SK-N-SH treated with all-trans-retinoic acid at 6 μM for 48 hours (cell line): ENCODE data around the gene FAT1.

Experiments used
- ATAC-seq: fragments of 200-7000 bp; cut with Tn5 transposase; 3 replicates; pipeline ENCODE4 v1.9.1; 2020; ENCODE audit warnings: mild to moderate bottlenecking, moderate library complexity
- ARNTL ChIP-seq: fragments of 450-650 bp; formaldehyde crosslinking; IDR thresholded peaks from 2 replicates; pipeline ENCODE4 v1.5.0; 2020; ENCODE audit warnings: low read depth, mild to moderate bottlenecking, moderate library complexity, borderline replicate concordance
- CSDC2 ChIP-seq: fragments of 250-450 bp; sonication (Bioruptor Pico); IDR thresholded peaks from 2 replicates; pipeline ENCODE4 v1.5.0; 2020; ENCODE audit warnings: mild to moderate bottlenecking, moderate library complexity
- ESRRG ChIP-seq: fragments of 250-450 bp; sonication (Bioruptor Pico); IDR thresholded peaks from 2 replicates; pipeline ENCODE4 v1.6.1; 2021; ENCODE audit warnings: mild to moderate bottlenecking
- GLIS3 ChIP-seq: fragments of 250-450 bp; sonication (Bioruptor Pico); IDR thresholded peaks from 2 replicates; pipeline ENCODE4 v1.5.0; 2020; ENCODE audit warnings: mild to moderate bottlenecking, moderate library complexity
- ISL1 ChIP-seq: fragments of 250-450 bp; sonication (Bioruptor Pico); IDR thresholded peaks from 2 replicates; pipeline ENCODE4 v2.1.2; 2022; ENCODE audit warnings: mild to moderate bottlenecking, moderate library complexity
- OSR1 ChIP-seq: fragments of 250-450 bp; sonication (Bioruptor Pico); IDR thresholded peaks from 2 replicates; pipeline ENCODE4 v1.8.0; 2022; ENCODE audit warnings: moderate library complexity, mild to moderate bottlenecking, inconsistent platforms
- POU6F1 ChIP-seq: fragments of 250-450 bp; sonication (Bioruptor Pico); IDR thresholded peaks from 2 replicates; pipeline ENCODE4 v1.8.0; 2021; ENCODE audit warnings: low read depth, mild to moderate bottlenecking, moderate library complexity, borderline replicate concordance
- PPARA ChIP-seq: fragments of 250-450 bp; sonication (Bioruptor Pico); IDR thresholded peaks from 2 replicates; pipeline ENCODE4 v1.5.0; 2020; ENCODE audit warnings: mild to moderate bottlenecking, borderline replicate concordance
- SNAI2 ChIP-seq: fragments of 250-450 bp; sonication (Bioruptor Pico); IDR thresholded peaks from 2 replicates; pipeline ENCODE4 v1.5.0; 2020; ENCODE audit warnings: mild to moderate bottlenecking, moderate library complexity
- TCF4 ChIP-seq: fragments of 250-450 bp; sonication (Bioruptor Pico); IDR thresholded peaks from 2 replicates; pipeline ENCODE4 v1.8.0; 2021; ENCODE audit warnings: mild to moderate bottlenecking, moderate library complexity, borderline replicate concordance
- TOX ChIP-seq: fragments of 250-450 bp; sonication (Bioruptor Pico); IDR thresholded peaks from 2 replicates; pipeline ENCODE4 v1.8.0; 2021; ENCODE audit warnings: mild to moderate bottlenecking, moderate library complexity, borderline replicate concordance
- ZC3H10 ChIP-seq: fragments of 250-450 bp; sonication (Bioruptor Pico); IDR thresholded peaks from 2 replicates; pipeline ENCODE4 v1.5.1; 2021; ENCODE audit warnings: mild to moderate bottlenecking, moderate library complexity
- ZFP3 ChIP-seq: fragments of 250-450 bp; sonication (Bioruptor Pico); IDR thresholded peaks from 2 replicates; pipeline ENCODE4 v1.5.0; 2020; ENCODE audit warnings: mild to moderate bottlenecking, moderate library complexity
- ZFP30 ChIP-seq: fragments of 450-650 bp; formaldehyde crosslinking; IDR thresholded peaks from 2 replicates; pipeline ENCODE4 v1.5.0; 2022; ENCODE audit warnings: mild to moderate bottlenecking, moderate library complexity
- ZNF565 ChIP-seq: fragments of 450-650 bp; formaldehyde crosslinking; conservative IDR thresholded peaks from 2 replicates; pipeline ENCODE4 v1.5.0; 2020; ENCODE audit warnings: low read depth, mild to moderate bottlenecking, moderate library complexity
- ZNF70 ChIP-seq: fragments of 450-650 bp; formaldehyde crosslinking; IDR thresholded peaks from 2 replicates; pipeline ENCODE4 v1.5.0; 2020; ENCODE audit warnings: mild to moderate bottlenecking, moderate library complexity
- ZNF8 ChIP-seq: fragments of 450-650 bp; formaldehyde crosslinking; IDR thresholded peaks from 2 replicates; pipeline ENCODE4 v1.5.0; 2020; ENCODE audit warnings: mild to moderate bottlenecking, moderate library complexity
- TF ChIP-seq, protein P1 (sequence below): fragments of 250-450 bp; sonication (Bioruptor Pico); IDR thresholded peaks from 2 replicates; pipeline ENCODE4 v1.5.0; 2020; ENCODE audit warnings: mild to moderate bottlenecking, moderate library complexity
- TF ChIP-seq, protein P2 (sequence below): fragments of 250-450 bp; sonication (Bioruptor Pico); IDR thresholded peaks from 2 replicates; pipeline ENCODE4 v1.8.0; 2020; ENCODE audit warnings: mild to moderate bottlenecking, moderate library complexity, borderline replicate concordance
- TF ChIP-seq, protein P3 (sequence below): fragments of 250-450 bp; sonication (Bioruptor Pico); IDR thresholded peaks from 2 replicates; pipeline ENCODE4 v1.5.1; 2021; ENCODE audit warnings: mild to moderate bottlenecking, moderate library complexity
- TF ChIP-seq, protein P4 (sequence below): fragments of 250-450 bp; sonication (Bioruptor Pico); IDR thresholded peaks from 2 replicates; pipeline ENCODE4 v1.5.1; 2020; ENCODE audit warnings: low read depth, mild to moderate bottlenecking, moderate library complexity

FAT1 gene

DNA sequence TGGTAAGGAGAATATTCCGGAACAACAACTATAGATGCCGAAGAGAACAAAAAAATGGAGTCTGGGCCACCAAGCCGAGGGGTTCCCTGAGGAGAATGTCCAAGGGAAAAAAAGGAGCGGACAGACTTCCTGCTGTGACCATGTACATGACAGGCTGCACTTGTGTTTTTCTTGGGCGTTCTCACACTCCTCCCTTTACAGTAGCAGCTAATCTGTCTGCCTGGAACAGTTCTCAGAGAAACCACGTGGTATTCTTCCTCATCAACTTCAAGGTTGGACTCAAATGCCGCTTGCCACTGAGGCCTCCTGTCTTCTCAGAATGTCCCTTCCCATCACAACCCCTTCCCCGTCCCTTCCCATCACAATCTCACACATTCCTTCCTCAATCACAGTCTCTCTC, 137.5 kb downstream of the FAT1 start:
- ATAC-seq, result no peak
- TF ChIP-seq, protein P1, sequence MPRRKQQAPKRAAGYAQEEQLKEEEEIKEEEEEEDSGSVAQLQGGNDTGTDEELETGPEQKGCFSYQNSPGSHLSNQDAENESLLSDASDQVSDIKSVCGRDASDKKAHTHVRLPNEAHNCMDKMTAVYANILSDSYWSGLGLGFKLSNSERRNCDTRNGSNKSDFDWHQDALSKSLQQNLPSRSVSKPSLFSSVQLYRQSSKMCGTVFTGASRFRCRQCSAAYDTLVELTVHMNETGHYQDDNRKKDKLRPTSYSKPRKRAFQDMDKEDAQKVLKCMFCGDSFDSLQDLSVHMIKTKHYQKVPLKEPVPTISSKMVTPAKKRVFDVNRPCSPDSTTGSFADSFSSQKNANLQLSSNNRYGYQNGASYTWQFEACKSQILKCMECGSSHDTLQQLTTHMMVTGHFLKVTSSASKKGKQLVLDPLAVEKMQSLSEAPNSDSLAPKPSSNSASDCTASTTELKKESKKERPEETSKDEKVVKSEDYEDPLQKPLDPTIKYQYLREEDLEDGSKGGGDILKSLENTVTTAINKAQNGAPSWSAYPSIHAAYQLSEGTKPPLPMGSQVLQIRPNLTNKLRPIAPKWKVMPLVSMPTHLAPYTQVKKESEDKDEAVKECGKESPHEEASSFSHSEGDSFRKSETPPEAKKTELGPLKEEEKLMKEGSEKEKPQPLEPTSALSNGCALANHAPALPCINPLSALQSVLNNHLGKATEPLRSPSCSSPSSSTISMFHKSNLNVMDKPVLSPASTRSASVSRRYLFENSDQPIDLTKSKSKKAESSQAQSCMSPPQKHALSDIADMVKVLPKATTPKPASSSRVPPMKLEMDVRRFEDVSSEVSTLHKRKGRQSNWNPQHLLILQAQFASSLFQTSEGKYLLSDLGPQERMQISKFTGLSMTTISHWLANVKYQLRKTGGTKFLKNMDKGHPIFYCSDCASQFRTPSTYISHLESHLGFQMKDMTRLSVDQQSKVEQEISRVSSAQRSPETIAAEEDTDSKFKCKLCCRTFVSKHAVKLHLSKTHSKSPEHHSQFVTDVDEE (CRISPR knock-in tag), result no peak
- no peak for TF ChIP-seq ARNTL
- TF ChIP-seq PPARA (CRISPR knock-in tag), result no peak
- TF ChIP-seq ZFP3, result no peak
- TF ChIP-seq SNAI2 (CRISPR knock-in tag), result no peak

DNA sequence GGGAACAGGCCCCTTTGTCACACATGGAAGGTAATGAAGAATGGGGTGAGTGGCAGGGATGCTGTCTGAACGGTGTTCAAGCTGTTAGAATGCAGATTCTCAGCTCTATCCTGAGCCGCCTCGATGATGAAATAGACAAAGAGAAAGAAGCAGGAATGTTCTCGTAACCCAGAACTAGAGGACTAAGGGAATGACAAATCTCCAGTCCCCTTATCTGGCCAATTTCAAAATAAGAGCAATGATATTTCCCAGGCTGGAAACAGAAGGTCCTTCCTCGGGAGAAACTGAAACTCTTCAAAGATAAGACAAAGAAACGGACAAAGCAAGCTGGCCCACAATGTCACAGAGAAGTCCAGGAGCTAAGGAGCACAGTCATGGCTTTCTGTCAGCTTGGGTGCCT, 138.7 kb downstream of the FAT1 start:
- ATAC-seq, result no peak
- TF ChIP-seq PPARA (CRISPR knock-in tag) (no peak), ARNTL (no peak), ZNF8 (CRISPR knock-in tag) (no peak), GLIS3 (CRISPR knock-in tag) (no peak), SNAI2 (CRISPR knock-in tag) (no peak), POU6F1 (CRISPR knock-in tag) (no peak), ZC3H10 (CRISPR knock-in tag) (no peak), TOX (CRISPR knock-in tag) (no peak), TCF4 (CRISPR knock-in tag) (no peak), ZNF70 (no peak), CSDC2 (CRISPR knock-in tag) (no peak), ISL1 (CRISPR knock-in tag) (no peak), ESRRG (CRISPR knock-in tag) (no peak), ZFP30 (CRISPR knock-in tag) (no peak), ZNF565 (CRISPR knock-in tag) (no peak), OSR1 (CRISPR knock-in tag) (no peak)
- TF ChIP-seq, protein P2, sequence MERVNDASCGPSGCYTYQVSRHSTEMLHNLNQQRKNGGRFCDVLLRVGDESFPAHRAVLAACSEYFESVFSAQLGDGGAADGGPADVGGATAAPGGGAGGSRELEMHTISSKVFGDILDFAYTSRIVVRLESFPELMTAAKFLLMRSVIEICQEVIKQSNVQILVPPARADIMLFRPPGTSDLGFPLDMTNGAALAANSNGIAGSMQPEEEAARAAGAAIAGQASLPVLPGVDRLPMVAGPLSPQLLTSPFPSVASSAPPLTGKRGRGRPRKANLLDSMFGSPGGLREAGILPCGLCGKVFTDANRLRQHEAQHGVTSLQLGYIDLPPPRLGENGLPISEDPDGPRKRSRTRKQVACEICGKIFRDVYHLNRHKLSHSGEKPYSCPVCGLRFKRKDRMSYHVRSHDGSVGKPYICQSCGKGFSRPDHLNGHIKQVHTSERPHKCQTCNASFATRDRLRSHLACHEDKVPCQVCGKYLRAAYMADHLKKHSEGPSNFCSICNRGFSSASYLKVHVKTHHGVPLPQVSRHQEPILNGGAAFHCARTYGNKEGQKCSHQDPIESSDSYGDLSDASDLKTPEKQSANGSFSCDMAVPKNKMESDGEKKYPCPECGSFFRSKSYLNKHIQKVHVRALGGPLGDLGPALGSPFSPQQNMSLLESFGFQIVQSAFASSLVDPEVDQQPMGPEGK (CRISPR knock-in tag), result no peak
- TF ChIP-seq, protein P1 (CRISPR knock-in tag), result no peak
- TF ChIP-seq, protein P3, sequence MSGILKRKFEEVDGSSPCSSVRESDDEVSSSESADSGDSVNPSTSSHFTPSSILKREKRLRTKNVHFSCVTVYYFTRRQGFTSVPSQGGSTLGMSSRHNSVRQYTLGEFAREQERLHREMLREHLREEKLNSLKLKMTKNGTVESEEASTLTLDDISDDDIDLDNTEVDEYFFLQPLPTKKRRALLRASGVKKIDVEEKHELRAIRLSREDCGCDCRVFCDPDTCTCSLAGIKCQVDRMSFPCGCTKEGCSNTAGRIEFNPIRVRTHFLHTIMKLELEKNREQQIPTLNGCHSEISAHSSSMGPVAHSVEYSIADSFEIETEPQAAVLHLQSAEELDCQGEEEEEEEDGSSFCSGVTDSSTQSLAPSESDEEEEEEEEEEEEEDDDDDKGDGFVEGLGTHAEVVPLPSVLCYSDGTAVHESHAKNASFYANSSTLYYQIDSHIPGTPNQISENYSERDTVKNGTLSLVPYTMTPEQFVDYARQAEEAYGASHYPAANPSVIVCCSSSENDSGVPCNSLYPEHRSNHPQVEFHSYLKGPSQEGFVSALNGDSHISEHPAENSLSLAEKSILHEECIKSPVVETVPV (CRISPR knock-in tag), result no peak
- TF ChIP-seq, protein P4, sequence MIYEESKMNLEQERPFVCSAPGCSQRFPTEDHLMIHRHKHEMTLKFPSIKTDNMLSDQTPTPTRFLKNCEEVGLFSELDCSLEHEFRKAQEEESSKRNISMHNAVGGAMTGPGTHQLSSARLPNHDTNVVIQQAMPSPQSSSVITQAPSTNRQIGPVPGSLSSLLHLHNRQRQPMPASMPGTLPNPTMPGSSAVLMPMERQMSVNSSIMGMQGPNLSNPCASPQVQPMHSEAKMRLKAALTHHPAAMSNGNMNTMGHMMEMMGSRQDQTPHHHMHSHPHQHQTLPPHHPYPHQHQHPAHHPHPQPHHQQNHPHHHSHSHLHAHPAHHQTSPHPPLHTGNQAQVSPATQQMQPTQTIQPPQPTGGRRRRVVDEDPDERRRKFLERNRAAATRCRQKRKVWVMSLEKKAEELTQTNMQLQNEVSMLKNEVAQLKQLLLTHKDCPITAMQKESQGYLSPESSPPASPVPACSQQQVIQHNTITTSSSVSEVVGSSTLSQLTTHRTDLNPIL (CRISPR knock-in tag), result no peak
